CD4-positive, alpha-beta T cell treated with Interleukin-4 for 1 hour (primary cell): ENCODE data around the gene HSPB1.
A peak's percentile ranks its signal among the peaks of the same experiment; 100 is the strongest.
"Not testable (repeated sequence)": the region's sequence is repeated elsewhere in the genome, so short reads cannot be mapped to it uniquely, and the experiment has no call there.

Experiments used
- DNase-seq, 2 donors: peaks; one replicate each; pipeline ENCODE4 v3.0.0-alpha.2; 2020 to 2022

HSPB1 gene

DNA sequence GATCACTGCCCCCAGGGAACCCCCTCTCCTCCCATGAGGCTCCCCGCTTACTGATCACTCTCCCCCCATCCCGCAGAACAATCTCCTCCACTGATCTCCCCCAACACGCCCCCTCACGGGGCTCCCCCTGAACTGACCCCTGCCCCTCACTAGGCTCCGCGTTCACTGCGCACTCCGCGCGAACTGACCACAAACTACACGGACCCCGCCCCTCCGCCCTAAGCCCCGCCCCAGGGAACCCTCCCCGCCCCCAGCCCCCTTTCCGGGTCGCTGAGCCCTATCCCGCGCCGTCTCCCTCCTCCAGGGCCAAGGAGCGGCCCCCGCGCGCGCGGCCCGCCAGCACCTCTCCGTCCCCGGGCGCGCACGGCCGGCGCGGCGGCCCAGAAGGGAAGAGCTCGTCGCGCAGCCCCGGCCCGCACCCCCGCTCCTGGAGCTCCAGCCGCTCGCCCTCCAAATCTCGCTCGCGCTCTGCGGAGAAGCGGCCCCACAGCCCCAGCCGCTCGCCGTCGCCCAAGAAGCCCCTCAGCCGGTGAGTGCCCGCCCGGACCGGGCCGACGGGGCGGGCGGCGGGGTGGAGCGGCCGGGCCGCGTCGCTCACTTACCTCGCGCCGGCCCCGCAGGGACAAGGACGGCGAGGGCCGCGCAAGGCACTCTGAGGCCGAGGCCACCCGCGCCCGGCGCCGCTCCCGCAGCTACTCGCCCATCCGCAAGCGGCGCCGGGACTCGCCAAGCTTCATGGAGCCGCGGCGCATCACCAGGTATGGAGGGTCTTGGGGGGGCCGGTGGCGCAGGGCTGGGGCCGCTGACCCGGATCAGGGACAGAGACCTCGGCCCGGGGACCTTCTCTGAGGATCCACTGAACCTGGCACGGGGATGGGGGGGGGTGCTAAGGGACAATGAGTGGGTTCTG, 19.9 kb upstream of the HSPB1 start:
- no peak for DNase-seq

DNA sequence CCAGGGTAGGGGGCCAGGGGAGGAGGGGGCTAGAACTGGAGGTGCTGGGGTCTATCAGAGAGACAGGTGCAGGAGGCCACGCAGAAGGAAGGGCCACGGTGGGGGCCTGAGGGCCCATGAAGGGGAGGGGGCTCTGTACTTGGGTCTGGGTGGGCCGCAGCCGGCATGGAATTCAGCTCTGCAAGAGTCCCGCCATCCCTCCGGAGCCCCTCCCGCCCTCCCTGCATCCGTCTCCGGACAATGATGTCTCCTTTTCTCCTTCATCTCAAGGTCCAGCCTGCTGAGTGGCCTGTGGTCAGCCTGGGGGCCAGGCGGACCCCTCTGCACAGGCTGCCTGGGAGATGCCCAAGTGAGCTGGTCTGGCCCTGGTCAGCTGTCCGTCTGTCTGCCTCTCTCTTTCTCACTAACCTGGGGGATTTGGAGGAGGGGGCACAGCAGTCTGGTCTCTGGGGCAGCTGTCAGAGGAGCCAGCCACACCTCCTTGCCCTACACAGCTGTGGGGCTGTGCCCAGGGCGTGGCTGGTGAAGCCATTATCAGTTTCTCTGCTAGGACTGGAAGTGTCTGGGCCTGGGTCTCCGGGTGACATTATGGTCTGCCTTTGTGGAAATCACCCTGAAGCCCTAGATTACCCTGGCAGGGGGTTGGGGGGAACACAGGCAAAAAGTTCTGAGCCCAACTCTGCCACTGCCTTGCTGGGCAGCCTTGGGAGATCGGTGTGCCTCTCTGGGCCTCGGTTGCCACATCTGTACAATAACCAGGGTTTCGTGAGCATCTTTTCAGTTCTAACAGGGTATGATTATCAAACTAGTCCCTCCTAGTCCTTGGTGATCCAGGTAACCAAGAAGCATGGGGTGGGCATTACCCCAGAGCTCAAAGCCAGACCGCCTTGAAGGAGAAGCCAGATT, 19.0 kb upstream of the HSPB1 start:
- DNase-seq, result no peak

DNA sequence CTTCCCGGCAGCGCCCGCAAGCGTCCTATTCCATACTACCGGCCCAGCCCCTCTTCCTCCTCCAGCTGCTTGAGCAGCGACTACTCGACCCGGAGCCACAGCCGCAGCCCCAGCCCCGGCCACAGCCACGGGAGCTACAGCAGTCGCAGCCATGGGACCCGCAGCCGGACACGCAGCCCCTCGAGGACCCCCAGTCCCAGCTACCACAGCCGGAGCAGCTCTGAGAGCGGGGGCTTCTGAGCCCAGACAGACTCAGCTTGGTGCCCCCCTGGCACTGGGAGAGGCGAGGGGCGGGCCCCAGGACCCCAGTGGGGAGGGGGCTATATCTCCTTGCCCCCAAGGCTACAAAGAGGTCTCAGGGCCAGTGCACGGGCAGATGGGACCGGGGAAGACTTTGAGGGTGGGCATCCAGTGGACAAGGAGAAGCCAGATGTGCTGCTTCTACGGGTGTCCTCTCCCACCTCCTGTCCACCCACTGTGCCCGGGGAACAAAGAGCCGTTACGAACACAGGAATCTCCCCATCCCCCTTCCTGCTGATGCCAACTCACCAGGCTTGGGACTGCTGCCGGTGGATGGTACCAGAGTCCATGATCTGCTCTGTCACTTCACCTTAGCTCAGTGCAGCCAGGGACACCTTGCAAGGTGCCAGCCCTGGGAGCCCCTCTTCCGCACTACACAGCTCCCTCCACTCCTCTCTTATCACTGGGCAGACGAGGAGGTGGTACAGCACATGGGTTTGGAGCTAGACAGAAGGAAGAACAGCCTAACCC, 16.7 kb upstream of the HSPB1 start:
- DNase-seq, result no peak

DNA sequence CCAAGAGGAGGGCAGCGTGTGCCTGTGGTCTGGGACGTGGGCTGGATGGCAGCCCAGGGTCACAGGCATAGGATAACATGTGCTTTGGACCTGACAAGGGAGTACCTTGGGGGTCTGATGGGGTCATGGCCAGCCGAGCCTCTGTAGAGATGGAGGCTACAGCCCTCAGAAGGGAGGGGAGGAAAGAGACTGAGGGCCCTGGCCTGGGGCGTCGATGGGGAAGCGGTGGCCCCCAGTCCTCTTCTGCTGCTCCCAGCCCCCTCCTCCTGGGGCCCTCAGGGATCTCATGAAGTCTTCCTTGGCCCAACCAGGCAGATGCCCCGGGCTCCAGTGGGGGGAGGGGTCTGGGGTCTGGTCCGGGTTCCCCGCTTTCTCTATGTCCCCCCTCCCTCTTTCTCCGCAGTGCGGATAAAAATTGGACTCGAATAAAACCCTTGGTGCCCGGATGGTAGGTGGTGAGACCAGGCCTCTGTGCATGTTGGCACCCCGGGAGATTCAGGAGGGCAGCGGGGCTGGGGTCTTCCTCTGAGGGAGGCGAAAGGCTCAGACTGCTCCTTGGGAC, 15.6 kb upstream of the HSPB1 start:
- no peak for DNase-seq

GRCh38 chr7:76290847-76291350, 11.6 kb upstream of the HSPB1 start:
- DNase-seq, result not testable (repeated sequence)

DNA sequence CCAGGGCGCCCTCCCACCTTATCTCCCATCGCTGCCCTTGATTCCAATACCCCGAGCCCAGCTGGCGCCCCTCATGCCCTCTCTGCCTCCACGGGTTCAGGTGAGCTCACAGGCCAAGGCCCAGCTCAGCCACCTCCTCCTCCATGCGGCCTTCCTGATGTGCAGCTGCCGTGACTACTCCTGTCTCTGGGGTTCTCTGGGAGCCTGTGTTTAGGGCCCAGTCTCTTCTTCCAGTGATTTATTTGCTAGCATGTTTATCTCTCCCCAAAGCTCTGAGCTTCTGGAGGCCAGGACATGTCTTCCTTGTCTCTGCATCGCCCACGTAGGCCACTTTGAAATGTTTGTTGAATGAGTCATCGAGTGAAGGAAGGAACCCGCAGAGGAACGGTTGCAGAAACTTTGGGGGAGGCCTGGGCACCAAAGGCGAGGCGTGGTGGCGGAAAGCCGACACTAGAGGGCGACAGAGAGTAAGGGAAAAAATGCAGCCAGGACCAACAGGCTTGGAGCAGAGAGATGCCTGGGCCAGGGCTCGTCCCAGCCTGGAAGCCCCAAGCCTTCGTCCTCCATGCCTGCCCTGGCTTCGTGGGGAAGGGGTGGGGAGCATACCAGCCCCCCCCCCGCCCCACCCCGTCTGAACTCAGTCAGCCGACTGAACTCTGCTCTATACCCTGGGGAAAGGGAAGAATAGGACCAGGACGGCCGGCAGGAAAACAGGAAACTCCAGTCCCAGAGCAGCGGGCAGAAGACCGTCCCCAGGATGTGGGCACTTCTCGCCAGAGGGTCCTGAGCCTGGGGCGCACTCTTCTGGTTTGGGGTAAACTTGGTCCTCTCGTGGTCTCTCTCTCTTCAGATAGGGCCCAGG, 10.9 kb upstream of the HSPB1 start:
- DNase-seq, result peak; percentile 84 to 86

DNA sequence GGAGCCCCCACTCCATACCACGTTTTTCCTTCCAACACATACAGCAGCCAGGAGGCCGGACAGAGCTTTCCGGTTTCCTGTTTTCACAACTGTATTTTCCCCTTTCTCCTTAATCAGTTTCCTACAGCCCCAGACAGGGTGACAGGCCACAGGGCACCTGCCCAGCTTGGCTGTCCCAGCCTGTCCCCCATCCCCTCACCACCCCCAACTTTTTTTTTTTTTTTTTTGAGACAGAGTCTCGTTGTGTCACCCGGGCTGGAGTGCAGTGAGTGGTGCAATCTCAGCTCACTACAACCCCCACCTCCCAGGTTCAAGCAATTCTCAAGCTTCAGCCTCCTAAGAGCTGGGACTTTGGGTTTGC, 10.3 kb upstream of the HSPB1 start:
- DNase-seq, result no peak

DNA sequence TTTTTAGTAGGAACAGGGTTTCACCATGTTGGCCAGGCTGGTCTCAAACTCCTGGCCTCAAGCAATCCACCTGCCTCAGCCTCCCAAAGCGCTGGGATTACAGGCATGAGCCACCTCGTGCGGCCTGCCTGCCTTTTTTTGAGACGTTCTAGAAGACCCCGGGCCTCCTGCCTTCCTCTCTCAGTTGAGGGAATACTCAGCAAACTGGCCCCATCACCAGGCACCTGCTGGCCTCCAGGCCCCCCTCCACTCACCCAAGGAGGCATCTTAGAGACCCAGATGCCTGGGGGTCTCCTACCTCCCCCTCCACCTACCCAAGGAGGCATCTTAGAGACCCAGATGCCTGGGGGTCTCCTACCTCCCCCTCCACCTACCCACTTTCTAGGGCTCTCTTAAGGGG, 9.6 kb upstream of the HSPB1 start:
- DNase-seq, result not testable (repeated sequence)

GRCh38 chr7:76293407-76293901, 9.0 kb upstream of the HSPB1 start:
- no peak for DNase-seq

GRCh38 chr7:76294344-76295024, 8.0 kb upstream of the HSPB1 start:
- DNase-seq, result peak in 1 of 2 donors; percentile 49

- no peak for DNase-seq
Measured at GRCh38 chr7:76296743-76297740, 5.4 kb upstream of the HSPB1 start.

DNA sequence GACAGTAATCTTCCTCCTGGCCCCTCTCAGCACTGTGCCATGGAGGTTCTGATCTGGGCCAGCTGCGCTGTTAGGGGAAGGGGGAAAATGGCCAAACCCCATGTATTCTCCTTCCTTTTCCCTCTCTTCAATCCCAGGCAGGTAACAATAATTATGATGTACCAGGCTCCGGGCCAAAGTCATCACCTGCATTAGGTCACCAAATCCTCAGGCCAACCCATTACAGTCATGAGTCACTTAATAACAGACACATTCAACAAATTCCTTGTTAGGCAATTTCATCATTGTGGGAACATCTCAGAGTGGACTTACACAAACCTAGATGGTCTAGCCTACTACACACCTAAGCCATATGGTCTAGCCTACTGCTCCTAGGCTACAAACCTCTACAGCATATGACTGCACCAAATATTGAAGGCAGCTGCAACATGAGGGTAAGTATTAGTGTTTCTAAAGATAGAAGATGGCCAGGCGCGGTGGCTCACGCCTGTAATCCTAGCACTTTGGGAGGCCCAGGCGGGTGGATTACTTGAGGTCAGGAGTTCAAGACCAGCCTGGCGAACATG, 2.2 kb upstream of the HSPB1 start:
- no peak for DNase-seq

- no peak for DNase-seq
Measured at GRCh38 chr7:76301000-76301399, 1.5 kb upstream of the HSPB1 start.

DNA sequence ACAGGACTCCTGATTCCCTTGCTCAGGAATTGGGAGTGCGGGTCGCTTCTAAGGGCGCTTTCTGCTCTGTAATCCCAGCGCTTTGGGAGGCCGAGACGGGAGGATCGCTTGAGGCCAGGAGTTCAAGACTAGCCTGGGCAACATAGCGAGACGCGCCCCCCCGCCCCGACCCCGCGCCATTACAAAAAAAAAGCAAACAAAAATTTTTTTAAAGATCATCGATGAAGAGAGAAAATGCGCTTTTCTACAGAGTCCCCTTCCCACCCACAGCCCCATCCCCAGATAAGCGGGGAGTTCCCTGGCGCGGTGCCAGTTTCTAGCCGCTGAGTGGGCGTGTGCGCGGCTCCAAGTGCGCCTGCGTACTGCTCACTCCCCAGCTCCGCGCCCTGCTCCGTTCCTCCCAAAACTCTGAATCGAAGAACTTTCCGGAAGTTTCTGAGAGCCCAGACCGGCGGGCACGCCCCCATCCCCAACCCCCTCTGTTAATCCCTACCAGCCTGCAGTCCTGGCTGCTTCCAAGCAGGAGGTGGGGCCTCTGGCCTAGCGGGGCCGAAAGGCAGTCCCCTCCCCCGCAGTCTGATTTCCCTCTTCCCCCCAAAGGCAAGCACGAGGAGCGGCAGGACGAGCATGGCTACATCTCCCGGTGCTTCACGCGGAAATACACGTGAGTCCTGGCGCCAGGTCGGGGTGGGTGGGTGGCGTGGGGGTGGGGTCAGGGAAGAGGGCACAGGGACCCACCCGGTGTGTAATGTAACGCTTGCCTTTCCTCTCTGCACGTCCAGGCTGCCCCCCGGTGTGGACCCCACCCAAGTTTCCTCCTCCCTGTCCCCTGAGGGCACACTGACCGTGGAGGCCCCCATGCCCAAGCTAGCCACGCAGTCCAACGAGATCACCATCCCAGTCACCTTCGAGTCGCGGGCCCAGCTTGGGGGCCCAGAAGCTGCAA, 1.0 kb downstream of the HSPB1 start:
- peak; percentile 79 to 83 for DNase-seq

DNA sequence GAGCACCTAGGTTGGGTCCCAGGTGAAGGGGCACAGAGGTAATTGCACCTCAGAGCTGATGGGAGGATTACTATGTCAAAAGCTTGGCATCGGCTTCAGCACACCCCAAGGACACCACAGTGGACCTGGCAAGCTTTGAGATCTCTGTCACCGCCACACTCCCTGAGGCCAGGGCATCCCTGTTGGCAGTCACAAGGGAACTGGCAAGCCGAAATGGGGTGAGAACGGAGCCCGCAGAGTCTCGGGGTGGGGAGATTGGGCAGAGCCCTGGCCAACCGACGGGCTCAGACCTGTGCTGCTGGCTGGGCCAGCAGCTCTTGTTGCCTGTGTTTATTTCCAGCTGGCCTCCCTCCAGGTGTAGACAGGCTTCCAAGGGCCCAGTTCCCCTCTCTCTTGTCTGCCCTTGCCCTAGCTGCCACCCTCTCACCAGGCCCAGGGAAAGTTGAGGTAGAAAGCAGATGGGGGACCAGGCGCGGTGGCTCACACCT, 2.5 kb downstream of the HSPB1 start:
- DNase-seq, result no peak

- not testable (repeated sequence) for DNase-seq
Measured at GRCh38 chr7:76308874-76309273, 6.4 kb downstream of the HSPB1 start.

GRCh38 chr7:76309341-76310101, 7.0 kb downstream of the HSPB1 start:
- not testable (repeated sequence) for DNase-seq
